Tongue (tissue), 3 donors: ENCODE measurements around the gene TYW5. TPM values are rescaled to one million over a fixed set of nuclear protein-coding genes. Genes with fewer than 3 reads are reported as not detected.
"Not testable (repeated sequence)": the region's sequence is repeated elsewhere in the genome, so short reads cannot be mapped to it uniquely, and the experiment has no call there.

Experiments used
- DNase-seq: peaks from one replicate; pipeline ENCODE4 v3.0.0-alpha.2; 2015
- small RNA-seq: library from RNA; depleted of rRNA; stranded (forward); fragments of <200 nt; gene quantifications from one replicate; pipeline ENCODE3, GENCODE V24; 2014; ENCODE audit warnings: low replicate concordance
- total RNA-seq: library from RNA; depleted of rRNA; stranded (reverse); fragments of >200 nt; gene quantifications from one replicate; pipeline ENCODE4 v1.2.3, GENCODE V29; 2014

Gene TYW5
- total RNA-seq, 1 donor from 2014 or later, result 13.0 TPM

GRCh38 chr2:199914372-199914958, 40.8 kb downstream of the TYW5 start:
- no peak for DNase-seq

- DNase-seq, result not testable (repeated sequence)
These were observed 42.7 kb downstream of the TYW5 start for GRCh38 chr2:199912553-199913114.

- no peak for DNase-seq
These were observed 43.5 kb downstream of the TYW5 start for GRCh38 chr2:199911877-199912161.

- peak; percentile 99 for DNase-seq
These were observed 44.0 kb downstream of the TYW5 start, which contains the start of gene C2orf69 for GRCh38 chr2:199911052-199911876. Gene C2orf69 (plus strand): TSS chr2:199911293. CDS start chr2:199911439, 146 bp downstream.

- DNase-seq, result no peak
These were observed 44.8 kb downstream of the TYW5 start for GRCh38 chr2:199910338-199911051.

GRCh38 chr2:199907008-199907714, 48.1 kb downstream of the TYW5 start:
- no peak for DNase-seq

- no peak for DNase-seq
These were observed 52.2 kb downstream of the TYW5 start for GRCh38 chr2:199903111-199903510.

- DNase-seq, result no peak
These were observed 52.7 kb downstream of the TYW5 start for GRCh38 chr2:199902486-199903110.

- DNase-seq, result no peak
These were observed 53.3 kb downstream of the TYW5 start for GRCh38 chr2:199901942-199902341.

- DNase-seq, result no peak
These were observed 58.7 kb downstream of the TYW5 start for GRCh38 chr2:199896617-199897016.

GRCh38 chr2:199895406-199895805, 59.9 kb downstream of the TYW5 start:
- peak; percentile 59 for DNase-seq

GRCh38 chr2:199883474-199884212, 71.6 kb downstream of the TYW5 start:
- no peak for DNase-seq

- no peak for DNase-seq
These were observed 72.6 kb downstream of the TYW5 start for GRCh38 chr2:199882667-199883066.

Small RNA genes lying within 50 kb of the gene (small RNA-seq; reads per million reads assigned to genes)
- gene RN7SL717P, result not detected

Other genes starting within 250 kb of the TYW5 start
- gene FTCDNL1, start 104.3 kb downstream of the TYW5 start, total RNA-seq, result 6.7 TPM
- gene C2orf69, start 44.2 kb downstream of the TYW5 start, total RNA-seq, result 12.2 TPM
- 39.8 TPM for gene MAIP1, start 91 bp upstream of the TYW5 start, total RNA-seq